ENCODE measurements around the gene RAB8B.

DNA sequence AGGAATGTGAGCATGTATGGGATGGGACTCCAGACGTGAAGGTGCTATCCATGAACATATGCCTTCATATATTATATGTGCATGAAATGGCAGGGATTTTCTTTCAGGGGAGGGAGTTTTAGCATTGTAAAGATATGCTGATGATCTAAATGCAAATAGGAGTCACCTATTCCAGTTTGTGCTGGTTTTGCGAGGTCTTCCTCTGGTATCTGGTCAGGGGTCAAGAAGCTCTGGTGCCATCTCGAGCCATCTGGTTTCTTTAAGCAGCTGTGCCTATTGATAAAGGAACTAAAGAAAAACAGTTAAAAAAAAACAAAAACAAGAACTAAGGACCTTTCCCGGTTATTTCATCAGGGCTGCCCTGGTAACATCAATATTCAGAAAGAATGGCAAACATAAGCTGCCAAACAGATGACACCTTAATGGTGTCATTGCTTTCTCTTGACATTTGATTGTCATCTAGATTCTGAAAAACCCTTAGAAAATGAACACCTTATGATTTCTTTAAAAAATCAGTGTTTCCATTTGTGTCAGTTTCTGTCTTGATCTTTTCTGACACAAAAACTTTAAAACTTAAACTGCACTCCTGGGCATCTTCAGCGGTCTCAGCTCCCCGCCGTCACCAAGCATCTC is 110.7 kb downstream of the RAB8B start:
- TF ChIP-seq CTCF (conservative IDR thresholded peaks at IDR 0.05) (no peak), EZH2 (IDR thresholded peaks at IDR 0.05; ENCODE audit: low read depth) (no peak)
